GM20431 (cell line): ENCODE data around the gene SPEG.

Experiments
- in situ Hi-C: fragments of 300-500 bp; cut with MseI, MboI; formaldehyde crosslinking; loops from one replicate; pipeline ENCODE4 v1.15.0; 2020; ENCODE audit warnings: low sequenced_read_pairs; ENCODE audit not compliant: unreplicated experiment

SPEG gene

DNA sequence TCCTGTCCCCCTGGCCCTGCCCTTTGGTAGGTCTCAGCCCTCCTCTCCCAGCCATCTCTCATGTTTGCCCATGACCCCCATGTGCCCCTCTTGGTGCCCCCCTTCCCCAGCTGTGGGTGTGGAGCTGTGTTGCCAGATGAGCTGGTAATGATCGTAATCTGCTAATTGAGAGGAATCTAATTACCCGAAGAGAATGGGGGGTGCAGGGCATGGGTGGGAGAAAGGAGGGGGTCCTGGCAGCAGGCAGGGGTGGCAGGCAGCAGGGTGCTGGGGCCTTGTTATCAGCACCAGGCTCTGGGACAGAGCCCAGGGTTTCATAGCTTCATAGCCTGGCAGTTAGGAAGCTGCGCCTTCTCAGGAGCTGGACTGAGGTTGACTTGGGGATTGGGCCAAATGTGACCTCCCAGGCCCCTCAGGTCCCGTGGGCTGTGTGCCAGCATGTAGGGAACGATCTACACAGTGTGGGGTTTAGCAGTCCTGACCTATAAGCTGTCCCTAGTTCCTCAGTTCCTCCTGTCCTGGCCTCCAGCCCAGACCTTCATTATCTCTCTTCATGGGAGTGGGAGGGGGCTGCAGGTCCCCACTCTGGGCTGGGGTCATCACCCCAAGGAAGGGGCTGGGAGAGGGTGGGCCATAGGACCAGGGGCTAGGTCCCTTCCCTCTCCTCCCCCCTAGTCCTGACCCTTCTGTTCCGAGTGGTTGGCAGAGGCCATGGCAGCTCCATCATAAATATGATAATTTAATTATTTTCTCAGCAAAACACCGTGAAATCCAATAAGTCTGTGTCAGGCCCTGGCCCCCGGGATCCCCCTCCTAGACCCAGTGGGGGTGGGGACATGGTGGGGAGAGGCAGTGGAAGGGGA, 73.2 kb downstream of the SPEG start:
- in situ Hi-C loops = no loop called here

DNA sequence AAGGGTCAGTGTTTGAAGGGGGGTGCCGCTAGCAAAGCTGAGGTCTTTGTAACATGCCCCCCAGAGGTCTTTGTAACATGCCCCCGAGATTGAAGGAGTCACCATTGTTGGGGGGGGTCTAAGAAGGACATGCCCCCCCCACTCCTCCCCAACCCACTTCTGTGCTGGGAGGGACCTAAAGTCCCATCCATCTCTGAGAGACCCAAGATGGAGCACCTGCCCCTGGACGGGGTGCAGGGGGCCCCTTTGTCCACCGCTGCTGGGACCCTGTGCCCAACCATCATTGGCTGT, 73.7 kb downstream of the SPEG start:
- in situ Hi-C loops = no loop called here

DNA sequence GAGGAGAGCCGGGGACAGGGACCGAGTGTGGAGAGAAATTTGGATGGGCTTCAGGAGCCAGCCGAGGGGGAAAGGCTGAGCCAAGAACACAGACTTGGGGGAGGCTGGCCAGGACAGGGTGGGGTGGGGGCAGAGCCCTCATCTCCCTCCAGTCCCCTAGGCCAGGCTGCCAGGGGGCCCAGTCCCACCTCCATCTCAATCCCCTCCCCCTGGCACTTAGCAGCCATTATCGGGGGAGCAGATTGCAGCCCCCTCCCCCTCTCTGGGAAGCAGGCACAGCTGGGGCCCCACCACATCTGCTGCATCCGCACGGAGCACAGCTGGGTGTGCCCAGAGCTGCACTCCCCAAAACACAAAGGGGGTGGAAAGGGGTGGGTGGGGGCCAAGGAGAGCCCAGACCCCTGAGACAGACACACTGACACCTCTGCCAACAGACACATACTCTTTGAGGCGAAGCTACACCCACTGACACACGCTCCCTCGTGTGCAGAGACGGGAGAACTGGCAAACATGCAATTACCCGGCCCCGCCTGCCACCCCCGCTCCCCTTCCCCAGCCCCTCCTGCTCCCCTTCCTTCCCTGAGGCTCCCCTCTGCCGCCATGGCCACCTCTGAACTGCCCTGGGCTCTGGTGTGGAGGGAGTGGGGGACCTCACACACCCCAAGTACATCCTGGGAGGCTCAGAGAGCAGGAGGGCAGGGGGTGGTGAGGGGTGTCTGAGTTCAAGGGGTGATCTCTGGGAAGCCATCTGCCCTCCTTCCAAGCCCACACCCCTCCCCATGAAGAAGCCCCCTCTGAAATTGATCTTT, 74.5 kb downstream of the SPEG start:
- in situ Hi-C loops = no loop called here

DNA sequence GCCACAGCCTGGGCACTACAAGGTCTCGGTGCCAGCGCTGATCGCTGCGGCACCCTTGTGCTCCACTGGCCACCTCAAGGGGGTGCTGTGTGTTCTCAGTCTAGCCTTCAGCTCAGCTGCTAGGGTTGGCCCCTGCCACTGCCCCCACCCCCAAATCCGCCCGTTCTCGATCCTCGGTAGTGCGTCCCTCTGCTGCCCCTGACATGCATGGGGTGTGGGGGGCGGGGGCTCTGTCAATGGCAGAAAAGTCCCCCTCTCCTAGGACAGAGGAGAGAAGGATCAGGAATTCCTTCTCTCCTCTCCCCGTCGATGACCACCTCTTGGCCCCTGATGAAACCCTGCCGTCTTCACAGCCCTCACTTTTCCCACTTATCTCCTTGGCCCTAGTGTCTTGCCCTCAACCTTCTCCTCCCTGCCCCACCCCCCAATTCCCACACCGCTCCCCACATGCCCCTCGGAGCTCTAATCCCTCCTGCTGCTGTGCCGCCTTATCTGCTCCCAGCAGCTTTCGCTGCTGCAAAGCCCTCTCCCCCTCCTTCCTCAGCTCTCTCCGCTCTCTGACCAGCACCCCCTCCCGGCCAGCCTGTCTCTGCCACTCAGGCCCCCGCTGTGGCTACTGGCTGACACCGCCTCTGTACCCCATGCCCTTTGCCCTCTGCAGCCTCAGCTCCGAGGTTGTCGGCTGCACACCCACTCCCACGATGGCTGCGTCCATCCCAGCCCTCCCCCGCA, 75.3 kb downstream of the SPEG start:
- in situ Hi-C loops = no loop called here

DNA sequence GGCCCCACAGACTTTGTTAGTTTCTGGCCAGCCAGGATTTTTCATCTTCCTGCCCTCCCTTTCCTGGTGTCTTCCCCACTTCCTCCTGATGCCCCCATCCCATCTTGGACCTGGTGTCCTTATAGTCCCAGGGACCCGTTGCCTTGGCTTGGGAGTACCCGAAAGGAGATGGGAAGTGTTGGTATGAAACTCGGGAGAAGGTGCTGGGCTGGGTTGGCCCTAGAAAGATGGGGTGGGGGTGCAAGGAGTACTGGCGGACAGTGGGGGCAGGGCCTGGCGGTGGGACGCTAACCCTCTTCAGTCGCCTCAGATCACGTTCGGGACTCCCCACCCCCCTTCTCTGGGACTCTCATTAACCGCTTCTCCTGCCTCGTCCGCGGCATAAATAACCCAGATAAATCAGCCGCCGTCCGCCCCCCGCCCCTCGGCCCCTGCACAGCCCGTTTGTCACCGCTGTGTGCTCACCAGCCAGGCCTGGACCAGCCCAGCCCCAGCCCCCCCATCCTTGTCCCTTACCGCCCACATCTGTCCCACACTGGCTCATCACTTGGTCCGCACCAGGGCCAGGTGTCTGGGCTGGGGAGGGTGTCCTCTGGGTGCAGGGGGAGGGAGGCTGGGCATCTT, 76.0 kb downstream of the SPEG start:
- in situ Hi-C loops = no loop called here

DNA sequence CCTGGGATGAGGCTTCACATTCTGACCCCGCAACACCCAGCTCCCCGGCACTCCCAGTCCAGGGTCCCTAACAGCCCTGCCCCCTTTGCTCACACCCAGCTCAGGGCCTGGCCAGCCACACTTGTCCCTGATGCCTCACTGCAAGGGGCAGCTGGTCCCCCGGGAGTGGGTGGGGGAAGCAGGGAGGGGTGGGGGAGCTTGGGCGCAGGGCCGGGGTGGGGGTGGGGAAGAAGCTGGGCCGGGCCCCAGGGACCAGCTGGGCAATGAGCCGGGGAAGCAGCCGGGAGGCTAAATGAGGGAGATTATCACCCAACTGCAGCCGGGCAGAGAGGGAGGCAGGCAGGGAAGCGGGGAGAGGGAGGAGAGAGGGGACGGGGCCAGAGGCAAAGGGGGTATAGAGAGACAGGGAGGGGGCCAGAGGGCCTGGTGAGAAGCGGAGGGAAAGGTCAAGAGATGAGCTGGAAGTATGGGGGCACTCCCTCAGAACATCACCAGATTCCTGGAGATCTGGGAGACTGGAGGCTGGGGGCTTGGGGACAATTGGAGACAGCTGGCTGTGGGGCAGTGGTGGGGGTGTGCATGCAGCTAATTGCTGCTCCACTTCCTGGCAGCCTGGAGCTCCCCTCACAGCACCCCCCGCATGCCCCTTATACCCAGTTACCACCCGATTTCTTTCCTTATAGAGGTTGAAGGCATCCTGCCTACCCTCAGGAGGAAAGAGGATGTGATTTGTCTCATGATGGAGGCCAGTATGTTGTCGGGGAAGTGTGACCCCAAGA, 77.1 kb downstream of the SPEG start:
- in situ Hi-C loops = no loop called here

DNA sequence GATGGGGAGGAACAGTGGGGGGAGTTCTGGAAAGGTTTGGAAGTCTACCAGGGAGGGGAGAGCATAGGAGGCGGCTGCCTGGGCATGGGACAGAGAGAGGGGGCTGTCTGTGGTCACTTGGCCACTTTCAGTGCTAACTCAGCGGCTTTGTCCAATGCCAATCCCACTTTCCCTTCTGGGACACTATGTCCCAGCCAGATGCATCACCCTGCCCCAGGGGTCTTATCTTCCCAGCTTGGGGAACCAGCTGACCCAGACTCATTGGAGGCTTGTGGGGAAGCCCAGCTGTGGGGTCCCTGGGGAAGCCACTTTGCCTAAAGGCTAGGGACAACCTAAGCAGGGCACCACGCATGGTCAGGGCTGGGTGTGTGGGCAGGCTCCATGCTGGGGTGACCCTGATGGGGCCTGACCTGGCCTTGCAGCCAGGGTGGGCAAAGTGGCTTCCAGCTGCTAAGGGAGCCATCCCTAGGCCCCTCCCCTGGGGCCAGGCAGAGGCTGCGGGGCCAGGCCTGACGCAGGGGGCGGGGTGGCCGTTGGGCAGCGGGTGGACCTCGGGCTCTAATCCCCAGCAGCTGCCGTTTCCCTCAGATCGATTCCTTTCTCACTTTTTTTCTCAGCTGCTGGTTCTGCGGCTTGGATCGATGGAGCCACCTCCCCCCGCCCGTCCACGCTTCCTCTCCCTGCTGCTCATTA, 78.0 kb downstream of the SPEG start:
- in situ Hi-C loops = no loop called here

DNA sequence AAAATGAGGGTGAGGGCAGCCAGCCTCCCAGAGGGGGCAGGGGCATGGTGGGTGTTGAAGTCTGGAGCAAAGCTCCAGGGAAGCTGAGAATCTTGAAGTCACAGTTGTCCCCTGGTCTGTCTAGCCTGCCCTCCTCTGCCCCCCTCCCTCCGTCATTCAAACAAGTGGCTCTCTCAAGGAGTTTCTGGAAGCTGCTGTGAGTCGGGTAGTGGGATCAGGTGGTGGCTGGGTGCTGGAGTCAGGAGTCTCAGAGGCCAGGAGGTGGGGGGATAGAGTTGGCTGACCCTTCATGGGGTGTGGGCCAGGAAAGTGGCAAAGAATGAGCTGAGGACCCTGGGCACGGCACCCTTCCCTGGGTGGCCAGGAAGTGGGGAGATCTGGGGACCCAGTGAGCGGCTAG, 79.1 kb downstream of the SPEG start:
- in situ Hi-C loops = no loop called here

DNA sequence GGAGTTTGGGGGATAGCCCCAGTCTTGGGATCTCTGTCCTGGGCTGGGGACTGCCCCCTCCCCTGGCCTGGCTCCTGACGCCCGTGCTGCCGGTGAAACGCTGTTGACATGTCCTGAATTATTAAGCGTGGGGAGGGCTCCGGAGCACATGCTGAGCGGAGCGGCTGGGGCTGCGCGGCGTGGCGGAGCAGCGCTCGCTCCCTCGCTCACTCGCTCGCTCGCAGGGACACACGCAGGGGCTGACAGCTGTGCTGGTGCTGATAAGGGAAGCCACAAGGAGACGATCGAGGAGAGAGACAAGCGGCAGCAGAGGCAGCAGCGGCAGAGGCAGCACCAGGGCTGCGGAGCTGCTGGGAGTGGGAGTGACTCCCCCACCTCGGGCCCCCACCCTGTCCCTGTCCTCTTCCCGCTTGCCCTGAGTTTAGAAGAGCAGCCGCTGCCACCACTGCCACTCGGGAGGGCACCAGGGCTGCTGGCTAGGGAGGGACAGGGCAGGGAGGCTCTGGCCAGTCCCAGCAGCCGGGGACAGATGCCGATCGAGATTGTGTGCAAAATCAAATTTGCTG, 79.6 kb downstream of the SPEG start, which contains the start of gene ASIC4:
Gene ASIC4 (plus strand): TSS at position 287 of the 566 bp plus-strand sequence. CDS start 243 bp downstream, at position 530.
- in situ Hi-C loops = no loop called here

DNA sequence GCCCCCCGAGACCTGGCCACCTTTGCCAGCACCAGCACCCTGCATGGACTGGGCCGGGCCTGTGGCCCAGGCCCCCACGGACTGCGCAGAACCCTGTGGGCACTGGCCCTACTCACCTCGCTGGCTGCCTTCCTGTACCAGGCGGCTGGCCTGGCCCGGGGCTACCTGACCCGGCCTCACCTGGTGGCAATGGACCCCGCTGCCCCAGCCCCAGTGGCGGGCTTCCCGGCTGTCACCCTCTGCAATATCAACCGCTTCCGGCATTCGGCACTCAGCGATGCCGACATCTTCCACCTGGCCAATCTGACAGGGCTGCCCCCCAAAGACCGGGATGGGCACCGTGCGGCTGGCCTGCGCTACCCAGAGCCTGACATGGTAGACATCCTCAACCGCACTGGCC, 80.2 kb downstream of the SPEG start:
- in situ Hi-C loops = no loop called here

DNA sequence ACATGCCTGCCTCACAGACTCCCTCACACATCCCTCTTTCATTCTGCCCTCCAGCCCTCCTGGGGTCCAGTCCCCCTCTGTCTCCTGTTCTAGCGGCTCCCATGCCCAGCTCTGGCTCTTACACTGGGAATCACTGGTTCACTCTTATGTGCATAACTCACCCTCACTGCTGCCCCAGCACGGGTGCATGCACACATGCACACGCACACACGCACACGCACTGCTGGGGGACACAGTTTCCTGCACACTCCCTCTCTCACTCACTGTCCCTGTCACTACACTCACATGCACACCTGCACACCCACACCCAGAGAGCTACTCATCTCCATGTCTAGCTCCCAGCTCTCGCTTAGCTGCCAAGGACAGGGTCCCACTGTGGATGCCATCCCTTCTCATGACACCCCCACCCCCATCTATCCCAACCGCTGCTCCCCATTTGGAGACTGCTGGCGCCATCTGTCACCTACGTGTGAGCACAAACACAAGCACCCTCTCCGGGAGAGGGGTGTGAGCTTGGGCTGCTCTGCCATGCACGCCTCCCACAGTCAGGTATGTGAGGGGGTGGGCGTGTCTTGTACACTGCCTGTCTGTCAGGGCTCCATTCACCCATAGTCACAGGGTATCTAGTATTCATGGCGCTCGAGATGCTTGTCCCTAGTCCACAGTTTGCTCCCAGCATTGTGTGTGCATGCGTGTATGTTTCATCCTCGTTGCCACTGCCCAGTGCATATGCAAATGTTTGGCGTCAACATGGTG, 81.4 kb downstream of the SPEG start:
- in situ Hi-C loops = no loop called here

DNA sequence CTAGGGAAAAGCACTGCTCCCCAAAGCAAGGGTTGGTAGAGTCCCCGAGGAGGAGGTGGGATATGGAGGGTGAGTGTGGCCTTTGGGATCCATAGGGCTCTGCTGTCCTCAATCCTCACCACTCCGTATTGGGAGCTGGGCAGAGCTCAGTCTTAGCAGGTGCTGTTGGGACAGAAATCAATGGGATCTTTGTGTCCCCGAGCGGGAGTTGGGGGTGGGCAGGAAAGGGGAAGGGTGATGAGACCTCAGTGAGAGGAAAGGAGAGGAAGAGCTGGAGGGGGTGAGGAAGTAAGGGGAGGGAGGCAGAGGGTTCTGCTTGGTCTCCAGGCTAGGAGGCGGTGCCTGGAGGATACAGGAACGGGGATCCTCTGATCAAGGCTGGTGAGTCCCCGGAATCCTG, 82.2 kb downstream of the SPEG start:
- in situ Hi-C loops = no loop called here

DNA sequence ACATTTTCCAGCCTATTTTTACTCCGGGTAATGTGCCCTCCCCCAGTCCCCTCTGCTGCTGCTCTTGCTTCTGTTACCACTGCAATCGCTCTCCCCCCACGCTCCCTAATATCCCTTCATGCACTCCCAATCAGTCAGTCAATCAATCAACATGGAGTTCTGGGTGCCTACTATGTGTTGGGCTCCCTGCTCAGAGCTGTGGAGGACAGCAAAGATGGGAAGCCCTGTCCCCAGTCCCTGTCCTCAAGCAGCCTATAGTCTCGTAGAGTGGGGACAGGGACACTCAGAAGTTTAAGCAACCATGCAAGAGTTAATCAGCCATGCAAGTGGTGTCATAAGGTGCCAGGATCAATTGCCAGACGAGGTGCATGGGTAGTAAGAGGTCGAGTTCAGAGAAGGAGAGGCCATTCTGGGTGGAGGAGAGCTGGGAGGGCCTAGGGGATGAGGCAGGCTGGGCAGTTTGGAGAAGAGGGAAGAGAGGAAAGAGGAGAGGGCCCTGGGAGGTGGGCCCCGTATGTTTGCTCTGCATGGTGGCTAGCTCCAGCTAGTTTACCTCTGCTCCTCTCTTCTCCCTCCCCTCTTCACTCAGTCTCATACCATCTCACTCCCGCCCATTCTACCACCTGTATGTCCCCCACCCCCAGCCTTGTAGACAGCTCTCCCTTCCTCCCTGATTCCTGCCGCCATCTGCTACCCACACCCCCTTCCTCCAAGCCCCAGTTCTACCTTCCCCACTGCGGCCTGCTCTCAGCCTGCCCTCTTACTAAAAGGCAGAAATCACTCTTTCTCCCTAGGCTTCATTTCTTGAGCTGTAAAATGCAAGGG, 83.5 kb downstream of the SPEG start:
- in situ Hi-C loops = no loop called here

DNA sequence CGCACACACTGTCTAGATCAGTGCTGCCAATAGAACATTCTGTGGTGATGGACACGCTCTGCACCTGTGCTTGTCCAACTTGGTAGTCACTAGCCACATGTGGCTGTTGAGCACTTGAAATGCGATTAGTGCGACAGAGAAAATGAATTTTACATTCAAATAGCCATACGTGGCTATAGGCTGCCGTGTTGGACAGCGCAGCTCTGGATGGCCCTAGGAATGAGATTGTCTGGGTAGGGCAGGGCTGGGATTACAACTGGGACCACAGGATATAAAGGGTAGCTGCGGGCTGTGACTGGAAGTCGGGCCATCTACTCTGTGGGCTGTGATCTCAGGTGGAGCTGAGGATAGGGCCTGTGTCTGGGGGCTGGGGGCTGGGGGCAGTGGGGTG, 84.9 kb downstream of the SPEG start:
- in situ Hi-C loops = no loop called here

DNA sequence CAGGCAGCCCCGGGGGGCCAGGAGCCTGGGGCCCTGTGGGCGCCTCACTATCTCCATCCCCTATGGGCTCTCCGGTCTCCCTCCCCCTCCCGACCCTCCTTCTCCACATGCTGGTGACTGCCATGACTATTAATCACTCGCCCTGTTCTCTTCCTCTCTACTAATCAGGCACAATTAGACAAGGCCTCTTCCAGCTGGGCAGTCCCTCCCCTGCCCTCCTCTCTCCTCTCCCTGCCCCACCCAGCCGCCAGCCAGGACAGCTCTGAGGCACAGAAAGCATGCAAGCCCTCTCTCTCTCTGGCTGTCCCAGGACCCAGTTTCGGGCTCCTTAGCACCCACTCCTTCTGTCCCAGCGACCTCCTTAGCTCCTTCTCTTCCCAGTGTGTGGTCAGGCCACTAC, 85.4 kb downstream of the SPEG start:
- in situ Hi-C loops = loop anchor here (10.0 kb wide), 1 partner anchor 115 kb away; no protein-coding TSS in a partner anchor

DNA sequence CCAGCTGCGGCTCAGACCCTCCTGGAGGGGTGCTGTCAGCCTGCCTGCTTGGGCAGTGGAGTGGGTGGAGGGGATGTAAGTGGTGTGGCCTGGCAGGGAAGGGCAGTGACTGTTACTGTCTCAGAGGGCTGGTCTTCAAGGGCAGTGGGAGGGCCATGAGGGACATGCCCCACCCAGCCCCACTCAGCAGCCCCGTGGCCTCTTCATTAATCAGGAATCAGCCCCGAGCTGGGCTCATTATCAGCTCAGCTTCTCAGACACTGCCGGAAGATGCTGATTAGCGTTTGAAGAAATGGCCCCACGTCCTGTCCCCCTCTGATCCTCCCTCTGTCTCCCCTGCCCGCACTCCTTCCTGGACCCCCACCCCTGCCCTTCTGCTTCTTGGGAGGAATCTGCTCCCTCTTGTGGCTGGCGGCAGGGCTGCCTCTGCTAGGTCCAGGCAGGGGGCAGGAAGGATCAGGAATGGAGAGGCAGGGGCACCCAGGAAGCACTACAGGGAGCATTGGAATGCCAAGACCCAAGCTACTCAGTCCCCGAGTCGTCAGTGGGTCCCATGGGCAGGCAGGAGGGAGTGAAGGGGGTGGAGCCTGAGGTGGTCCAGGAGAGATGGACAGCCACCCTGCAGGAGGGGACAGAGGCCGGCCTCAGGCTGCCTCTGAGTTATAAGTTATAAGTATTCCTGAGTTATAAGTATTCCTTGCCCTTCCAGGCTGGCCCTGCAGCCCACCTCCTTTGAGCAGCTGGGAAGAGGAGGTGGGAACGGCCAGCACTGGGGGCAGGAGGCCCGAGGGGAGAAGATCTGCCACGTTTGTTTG, 86.6 kb downstream of the SPEG start:
- in situ Hi-C loops = loop anchor here (10.0 kb wide), 1 partner anchor 116 kb away; no protein-coding TSS in a partner anchor
